ENCODE results near the gene CCDC27.
A peak's percentile ranks its signal among the peaks of the same experiment; 100 is the strongest.

The CCDC27 gene

DNA sequence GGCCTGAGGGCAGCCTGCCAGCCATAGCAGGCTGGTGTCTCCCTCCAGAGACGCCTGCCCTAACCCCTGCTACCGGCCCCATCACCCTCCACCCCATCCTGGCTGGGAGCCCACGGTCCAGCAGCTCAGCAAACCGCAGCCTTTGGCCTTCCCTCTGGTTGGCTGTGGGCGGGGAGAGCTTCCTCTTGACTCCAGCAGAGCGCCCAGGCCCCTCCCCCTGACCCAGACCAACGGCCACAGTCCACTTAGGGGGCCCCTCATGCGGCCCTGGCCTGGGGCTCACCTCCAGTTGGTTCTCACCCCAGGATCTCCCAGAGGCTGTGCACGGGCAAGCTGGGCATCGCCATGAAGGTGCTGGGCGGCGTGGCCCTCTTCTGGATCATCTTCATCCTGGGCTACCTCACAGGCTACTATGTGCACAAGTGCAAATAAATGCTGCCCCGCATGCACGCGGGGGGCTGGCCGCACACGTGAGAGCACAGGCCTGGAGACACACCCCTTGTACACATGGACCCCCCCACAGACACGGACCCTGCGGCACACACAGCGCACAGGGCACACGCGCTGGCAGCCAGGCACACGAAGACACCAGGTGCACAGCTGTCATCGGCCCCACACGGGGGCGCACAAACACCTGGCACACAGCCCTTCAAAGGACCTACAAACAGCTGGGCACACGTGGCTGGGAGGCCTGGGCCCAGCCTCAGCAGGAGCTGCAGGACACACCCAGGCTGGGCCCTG lies 23.4 kb downstream of the CCDC27 start:
- H3K4me1 Mint-ChIP-seq (ENCODE audit: low read depth) = peaks cover 46% of the 10 kb centered on the region

DNA sequence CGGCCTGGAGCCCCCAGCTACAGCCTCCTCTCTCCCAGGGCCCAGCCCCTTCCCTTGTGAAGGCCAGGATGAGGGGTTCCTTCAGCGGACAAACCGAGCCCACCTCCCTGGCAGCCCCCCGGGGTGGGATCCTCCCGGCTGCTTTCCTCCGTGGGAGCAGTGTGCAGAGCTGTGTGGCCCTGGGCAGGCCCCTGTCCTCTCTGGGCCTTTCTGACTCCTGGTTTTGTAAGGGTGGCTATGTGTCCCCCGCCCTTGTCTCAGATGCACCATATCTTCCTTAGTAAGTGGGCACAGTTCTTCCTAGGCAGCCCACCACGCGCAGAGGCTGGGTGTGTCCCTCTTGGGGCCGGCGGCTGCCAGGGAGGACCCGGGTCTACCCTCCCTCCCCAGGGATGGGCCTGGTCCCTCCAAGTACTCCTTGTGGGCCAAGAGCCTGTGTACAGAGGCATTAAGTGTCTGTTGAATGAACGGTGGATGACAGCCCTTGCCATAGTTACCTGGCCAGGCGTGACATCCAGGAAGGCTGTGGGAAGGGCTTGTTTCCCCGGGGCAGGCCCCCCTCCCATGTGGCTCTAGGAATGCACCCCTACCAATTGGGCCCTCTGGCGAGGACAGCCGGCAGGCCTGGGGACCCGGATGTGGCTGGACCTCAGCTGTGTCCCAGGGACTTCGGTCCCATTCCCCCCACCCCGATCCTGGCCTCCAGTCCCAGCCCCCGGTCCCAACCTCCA lies 24.1 kb downstream of the CCDC27 start:
- Mint-ChIP-seq H3K9me3 (no peaks in the 10 kb centered on the region), H3K27ac (peak overlapping the region; percentile 12), H3K4me1 (ENCODE audit: low read depth) (peaks cover 45% of the 10 kb centered on the region), H3K27me3 (peaks cover 19% of the 10 kb centered on the region), H3K4me3 (no peak overlapping the region), H3K36me3 (ENCODE audit: low read depth) (peaks cover 34% of the 10 kb centered on the region)
- intact Hi-C loops (cut with micrococcal nuclease) = no loop called here

More for the DNA sequence above, 23.4 kb downstream of the CCDC27 start:
- Mint-ChIP-seq H3K27ac (peak overlapping the region; percentile 12), H3K27me3 (peaks cover 27% of the 10 kb centered on the region), H3K36me3 (ENCODE audit: low read depth) (peaks cover 26% of the 10 kb centered on the region), H3K4me3 (peak overlapping the region; percentile 34), H3K9me3 (no peaks in the 10 kb centered on the region)
- intact Hi-C loops (cut with micrococcal nuclease) = no loop called here

- Mint-ChIP-seq H3K4me3 (no peak overlapping the region), H3K4me1 (ENCODE audit: low read depth) (peaks cover 39% of the 10 kb centered on the region), H3K9me3 (no peaks in the 10 kb centered on the region), H3K36me3 (ENCODE audit: low read depth) (peaks cover 41% of the 10 kb centered on the region), H3K27me3 (peaks cover 12% of the 10 kb centered on the region), H3K27ac (no peak overlapping the region)
- intact Hi-C loops (cut with micrococcal nuclease) = no loop called here
These were observed 24.9 kb downstream of the CCDC27 start for GRCh38 chr1:3777078-3777547.

DNA sequence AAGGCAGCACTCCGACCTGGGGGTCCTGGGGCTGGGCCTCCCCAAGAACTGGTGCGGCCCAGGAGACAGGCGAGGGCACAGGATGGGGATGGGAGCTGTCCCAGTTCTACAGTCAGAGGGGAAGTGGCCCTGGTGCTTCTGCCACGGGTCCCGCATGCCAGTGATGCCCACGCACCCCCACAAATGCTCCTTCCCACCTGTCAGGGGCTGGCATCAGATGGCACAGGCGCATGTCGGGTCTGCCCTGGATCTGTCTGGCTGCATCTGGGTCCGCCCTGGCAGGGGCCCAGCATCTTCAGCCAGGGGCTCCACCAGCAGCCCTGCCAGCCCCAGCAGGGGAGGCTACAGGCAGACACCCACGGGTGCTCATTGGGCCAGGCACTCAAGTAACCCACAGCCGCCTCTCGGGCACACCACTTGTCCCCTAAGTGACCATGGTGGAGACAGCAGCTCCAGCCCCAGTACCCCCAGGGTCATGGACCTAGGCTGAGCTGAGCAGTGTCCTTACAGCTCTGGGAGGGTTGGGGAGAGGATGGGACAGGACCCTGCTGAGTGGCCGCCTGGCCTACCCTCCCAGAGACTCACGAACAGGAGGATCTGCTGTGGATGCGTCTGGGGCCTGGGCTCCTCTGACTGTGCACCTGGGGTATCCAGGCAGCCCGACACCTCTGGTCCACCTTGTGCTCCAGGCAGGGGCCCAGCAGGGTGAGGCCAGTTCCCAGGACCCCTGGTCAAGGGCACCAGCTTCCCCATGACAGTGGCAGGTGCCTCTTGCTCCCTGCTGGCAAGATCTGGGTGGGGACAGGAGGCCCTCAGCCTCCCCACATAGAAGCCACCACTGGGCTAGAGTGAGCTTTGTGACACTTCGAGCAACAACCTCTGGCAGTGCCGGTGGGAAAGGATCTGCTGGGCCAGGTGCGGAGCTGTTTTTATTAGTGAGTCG lies 25.7 kb downstream of the CCDC27 start:
- H3K9me3 Mint-ChIP-seq = no peaks in the 10 kb centered on the region
- H3K4me1 Mint-ChIP-seq (ENCODE audit: low read depth) = peaks cover 38% of the 10 kb centered on the region
- peaks cover 49% of the 10 kb centered on the region for H3K36me3 Mint-ChIP-seq (ENCODE audit: low read depth)
- intact Hi-C loops (cut with micrococcal nuclease) = no loop called here
- no peak overlapping the region for H3K4me3 Mint-ChIP-seq
- H3K27me3 Mint-ChIP-seq = peaks cover 10% of the 10 kb centered on the region
- no peak overlapping the region for H3K27ac Mint-ChIP-seq

GRCh38 chr1:3778590-3779264 lies 26.5 kb downstream of the CCDC27 start:
- peaks cover 57% of the 10 kb centered on the region for H3K36me3 Mint-ChIP-seq (ENCODE audit: low read depth)
- H3K27ac Mint-ChIP-seq = no peak overlapping the region
- peaks cover 3% of the 10 kb centered on the region for H3K27me3 Mint-ChIP-seq
- intact Hi-C loops (cut with micrococcal nuclease) = no loop called here
- no peaks in the 10 kb centered on the region for H3K9me3 Mint-ChIP-seq
- H3K4me1 Mint-ChIP-seq (ENCODE audit: low read depth) = peaks cover 33% of the 10 kb centered on the region
- H3K4me3 Mint-ChIP-seq = no peak overlapping the region

DNA sequence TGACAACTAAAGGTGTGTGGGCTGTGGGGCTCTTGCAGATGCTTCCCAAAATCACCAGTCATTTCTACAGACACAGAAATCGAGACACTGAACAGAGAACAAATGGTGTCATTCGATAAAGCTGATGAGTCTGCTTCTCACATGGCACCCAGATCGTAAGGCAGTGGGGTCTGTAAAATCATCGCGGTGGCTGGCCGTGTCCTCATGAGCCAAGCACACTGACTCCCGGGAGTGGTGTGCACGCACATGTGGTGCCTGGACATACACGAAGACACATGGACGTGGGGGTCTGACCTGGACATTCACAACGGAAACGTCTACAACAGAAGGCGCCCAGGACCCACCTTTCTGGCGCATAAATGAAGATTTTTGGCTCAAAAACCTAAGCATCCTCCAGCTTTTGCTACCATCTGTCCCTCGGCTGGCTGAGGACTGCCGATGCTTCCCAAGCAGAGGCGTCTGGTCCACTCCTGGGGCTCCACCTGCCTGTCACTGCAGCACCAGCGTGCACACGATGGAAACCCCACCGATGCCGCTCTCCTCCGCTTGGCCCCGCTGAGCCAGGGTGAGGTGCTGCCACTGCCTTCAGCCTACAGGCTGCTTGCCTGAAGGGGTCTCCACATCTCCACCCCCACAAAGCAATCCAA lies 27.1 kb downstream of the CCDC27 start:
- H3K36me3 Mint-ChIP-seq (ENCODE audit: low read depth) = peaks cover 64% of the 10 kb centered on the region

DNA sequence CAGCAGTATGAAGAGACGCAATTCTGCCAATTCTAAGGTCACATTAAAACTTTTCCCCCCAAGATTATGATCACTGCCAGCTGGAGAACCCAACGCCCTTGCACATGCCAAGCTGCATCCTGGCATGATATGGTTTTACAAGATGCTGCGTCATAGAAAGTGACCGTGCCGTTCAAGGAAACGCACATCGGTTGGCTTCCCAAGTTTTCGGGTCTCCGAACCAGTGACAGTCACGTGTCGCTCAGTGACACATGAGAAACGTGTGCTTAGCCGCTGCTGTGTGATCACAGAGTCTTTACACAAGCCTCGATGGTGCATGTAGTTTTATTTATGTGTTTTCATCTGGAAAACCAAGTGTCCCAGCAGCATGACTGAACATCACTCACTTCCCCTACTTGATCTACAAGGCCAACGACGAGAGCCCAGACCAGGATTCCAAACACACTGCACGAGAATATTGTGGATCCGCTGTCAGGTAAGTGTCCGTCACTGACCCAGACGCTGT lies 27.7 kb downstream of the CCDC27 start:
- peaks cover 69% of the 10 kb centered on the region for H3K36me3 Mint-ChIP-seq (ENCODE audit: low read depth)

More for the DNA sequence above, 27.1 kb downstream of the CCDC27 start:
- Mint-ChIP-seq H3K4me3 (no peak overlapping the region), H3K9me3 (no peaks in the 10 kb centered on the region), H3K27ac (no peak overlapping the region), H3K27me3 (peaks cover 2% of the 10 kb centered on the region), H3K4me1 (ENCODE audit: low read depth) (peaks cover 33% of the 10 kb centered on the region)
- intact Hi-C loops (cut with micrococcal nuclease) = no loop called here

DNA sequence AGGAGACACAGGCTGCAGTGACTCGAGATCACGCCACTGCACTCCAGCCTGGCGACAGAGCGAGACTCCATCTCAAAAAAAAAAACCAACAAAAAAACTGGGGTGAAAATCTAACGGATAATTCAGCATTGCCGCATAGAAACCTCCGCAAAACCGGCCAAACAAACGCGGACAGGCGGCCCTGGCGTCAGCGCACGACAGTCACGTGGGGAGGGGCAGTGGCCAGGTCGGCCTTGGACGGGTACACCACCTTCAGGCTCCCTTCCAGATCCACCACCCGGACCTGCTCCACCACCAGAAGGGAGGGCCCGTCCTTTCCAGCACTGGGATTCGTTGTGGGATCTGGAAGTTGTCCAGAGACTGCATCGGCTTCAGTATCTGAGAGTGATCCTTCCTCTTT lies 28.7 kb downstream of the CCDC27 start:
- peaks cover 22% of the 10 kb centered on the region for H3K4me1 Mint-ChIP-seq (ENCODE audit: low read depth)
- H3K27ac Mint-ChIP-seq = no peak overlapping the region
- intact Hi-C loops (cut with micrococcal nuclease) = no loop called here
- H3K4me3 Mint-ChIP-seq = no peak overlapping the region
- H3K27me3 Mint-ChIP-seq = no peaks in the 10 kb centered on the region
- no peaks in the 10 kb centered on the region for H3K9me3 Mint-ChIP-seq
- peaks cover 79% of the 10 kb centered on the region for H3K36me3 Mint-ChIP-seq (ENCODE audit: low read depth)

More for the DNA sequence above, 27.7 kb downstream of the CCDC27 start:
- H3K9me3 Mint-ChIP-seq = no peaks in the 10 kb centered on the region
- H3K4me3 Mint-ChIP-seq = no peak overlapping the region
- H3K27me3 Mint-ChIP-seq = no peaks in the 10 kb centered on the region
- intact Hi-C loops (cut with micrococcal nuclease) = no loop called here
- H3K27ac Mint-ChIP-seq = no peak overlapping the region
- H3K4me1 Mint-ChIP-seq (ENCODE audit: low read depth) = peaks cover 31% of the 10 kb centered on the region

DNA sequence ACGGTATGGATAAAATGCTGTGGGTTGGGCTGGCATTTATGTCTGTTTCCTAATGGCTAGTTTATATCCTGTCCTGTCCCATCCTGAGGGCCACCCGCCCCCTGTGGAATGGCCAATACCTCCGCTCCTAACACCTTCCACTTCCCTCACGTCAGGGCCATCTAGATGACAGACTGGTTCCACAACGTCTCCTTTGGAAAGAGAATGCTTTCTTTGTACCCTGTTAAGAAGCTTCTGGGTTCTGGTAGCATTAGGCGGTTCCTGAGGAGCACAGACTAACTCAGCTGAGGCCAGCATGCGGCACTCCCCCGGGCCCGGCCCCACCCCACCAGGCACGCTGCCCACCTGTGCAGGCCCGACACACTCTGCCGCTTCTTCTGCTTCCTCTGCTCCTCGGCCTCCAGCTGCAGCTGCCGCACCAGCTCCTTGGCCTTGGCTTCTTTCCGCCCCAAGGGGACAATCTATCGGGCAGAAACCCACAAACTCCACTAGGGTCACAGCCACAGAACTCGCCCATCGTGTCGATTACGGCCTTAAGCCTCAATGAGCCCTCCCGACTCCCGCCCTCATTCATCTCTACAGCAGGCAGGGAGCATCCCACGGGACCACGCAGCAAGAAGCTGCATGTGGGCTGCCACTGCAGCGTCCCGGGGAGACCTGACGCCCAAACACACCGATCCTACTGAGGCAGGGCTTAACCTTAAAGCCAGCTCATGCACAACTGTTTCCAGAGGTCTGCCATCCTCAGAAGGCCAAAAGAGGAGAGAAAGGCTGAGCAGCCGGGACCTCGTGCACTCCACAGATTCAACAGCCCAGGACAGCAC lies 31.6 kb downstream of the CCDC27 start:
- Mint-ChIP-seq H3K27ac (no peak overlapping the region), H3K36me3 (ENCODE audit: low read depth) (peaks cover 92% of the 10 kb centered on the region), H3K4me3 (no peak overlapping the region), H3K9me3 (no peaks in the 10 kb centered on the region), H3K27me3 (no peaks in the 10 kb centered on the region), H3K4me1 (ENCODE audit: low read depth) (peaks cover 16% of the 10 kb centered on the region)
- intact Hi-C loops (cut with micrococcal nuclease) = no loop called here

DNA sequence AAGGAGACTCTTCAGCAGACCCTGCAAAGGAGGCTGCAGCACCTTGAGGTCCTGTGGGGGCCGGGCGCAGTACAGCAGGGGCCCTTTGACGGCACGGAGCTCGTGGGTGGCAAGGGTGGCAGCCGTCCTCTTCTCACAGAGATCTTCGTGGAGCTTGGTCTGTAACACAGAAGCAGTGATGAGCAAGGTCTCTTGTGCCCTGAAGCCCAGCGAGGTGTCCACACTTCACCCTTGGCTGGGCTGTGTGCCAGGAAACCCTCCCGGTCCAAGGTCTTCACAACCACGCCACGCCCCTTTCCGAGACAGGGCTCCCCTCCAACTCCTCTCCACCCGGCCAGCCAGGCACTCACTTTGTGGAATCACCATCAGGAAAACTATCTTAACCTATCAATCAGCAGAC lies 32.8 kb downstream of the CCDC27 start:
- no peak overlapping the region for H3K27ac Mint-ChIP-seq
- H3K27me3 Mint-ChIP-seq = no peaks in the 10 kb centered on the region
- H3K36me3 Mint-ChIP-seq (ENCODE audit: low read depth) = peaks cover 90% of the 10 kb centered on the region
- H3K4me3 Mint-ChIP-seq = no peak overlapping the region
- intact Hi-C loops (cut with micrococcal nuclease) = no loop called here
- H3K4me1 Mint-ChIP-seq (ENCODE audit: low read depth) = peaks cover 18% of the 10 kb centered on the region
- no peaks in the 10 kb centered on the region for H3K9me3 Mint-ChIP-seq

- Mint-ChIP-seq H3K9me3 (no peaks in the 10 kb centered on the region), H3K27ac (no peak overlapping the region), H3K36me3 (ENCODE audit: low read depth) (peaks cover 90% of the 10 kb centered on the region), H3K4me3 (no peak overlapping the region), H3K27me3 (no peaks in the 10 kb centered on the region), H3K4me1 (ENCODE audit: low read depth) (peaks cover 24% of the 10 kb centered on the region)
- intact Hi-C loops (cut with micrococcal nuclease) = no loop called here
These were observed 33.4 kb downstream of the CCDC27 start for GRCh38 chr1:3785456-3786157.

Data from dendritic cell treated with granulocyte-macrophage colony-stimulating factor and Interleukin-4, amounts not matched to agents 40 ng/mL and 50 ng/mL, for 4 days (primary cell).